ENCODE data around the gene TFF1.

DNA sequence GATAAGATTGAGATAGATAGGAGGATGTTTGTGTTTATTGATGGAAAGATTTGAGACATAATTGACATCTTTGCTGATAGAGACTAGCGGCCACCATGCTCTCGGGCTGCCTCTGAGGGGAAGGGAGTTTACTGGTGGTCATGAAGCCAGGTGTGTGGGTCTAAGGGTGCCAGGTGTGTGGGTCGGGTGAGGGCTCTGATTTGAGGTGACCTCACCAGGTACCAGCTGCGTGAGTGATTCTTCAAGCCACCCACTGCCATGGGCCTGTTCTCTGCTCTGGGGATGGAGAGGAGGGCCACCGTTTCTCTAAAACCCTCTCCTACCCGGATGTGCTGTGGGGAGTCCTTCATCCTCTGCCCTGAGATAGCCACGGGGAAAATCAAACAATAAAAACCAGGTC is 40.5 kb upstream of the TFF1 start:
- no peak for TF ChIP-seq EZH2 (IDR thresholded peaks at IDR 0.05; ENCODE audit: borderline replicate concordance, low read depth, low read length, severe bottlenecking)
- TF ChIP-seq, protein P1, sequence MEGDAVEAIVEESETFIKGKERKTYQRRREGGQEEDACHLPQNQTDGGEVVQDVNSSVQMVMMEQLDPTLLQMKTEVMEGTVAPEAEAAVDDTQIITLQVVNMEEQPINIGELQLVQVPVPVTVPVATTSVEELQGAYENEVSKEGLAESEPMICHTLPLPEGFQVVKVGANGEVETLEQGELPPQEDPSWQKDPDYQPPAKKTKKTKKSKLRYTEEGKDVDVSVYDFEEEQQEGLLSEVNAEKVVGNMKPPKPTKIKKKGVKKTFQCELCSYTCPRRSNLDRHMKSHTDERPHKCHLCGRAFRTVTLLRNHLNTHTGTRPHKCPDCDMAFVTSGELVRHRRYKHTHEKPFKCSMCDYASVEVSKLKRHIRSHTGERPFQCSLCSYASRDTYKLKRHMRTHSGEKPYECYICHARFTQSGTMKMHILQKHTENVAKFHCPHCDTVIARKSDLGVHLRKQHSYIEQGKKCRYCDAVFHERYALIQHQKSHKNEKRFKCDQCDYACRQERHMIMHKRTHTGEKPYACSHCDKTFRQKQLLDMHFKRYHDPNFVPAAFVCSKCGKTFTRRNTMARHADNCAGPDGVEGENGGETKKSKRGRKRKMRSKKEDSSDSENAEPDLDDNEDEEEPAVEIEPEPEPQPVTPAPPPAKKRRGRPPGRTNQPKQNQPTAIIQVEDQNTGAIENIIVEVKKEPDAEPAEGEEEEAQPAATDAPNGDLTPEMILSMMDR (IDR thresholded peaks at IDR 0.05; ENCODE audit: borderline replicate concordance, extremely low read depth, low read length, poor library complexity, severe bottlenecking) = no peak
